Measurements from ENCODE around the gene RPL14. TPM values are rescaled to one million over a fixed set of nuclear protein-coding genes. Genes with fewer than 3 reads are reported as not detected.
A peak's percentile ranks its signal among the peaks of the same experiment; 100 is the strongest.

The RPL14 gene
- total and polyA plus RNA-seq, 3 donors from 2014 or later = 100 to 361 (median 170) TPM

DNA sequence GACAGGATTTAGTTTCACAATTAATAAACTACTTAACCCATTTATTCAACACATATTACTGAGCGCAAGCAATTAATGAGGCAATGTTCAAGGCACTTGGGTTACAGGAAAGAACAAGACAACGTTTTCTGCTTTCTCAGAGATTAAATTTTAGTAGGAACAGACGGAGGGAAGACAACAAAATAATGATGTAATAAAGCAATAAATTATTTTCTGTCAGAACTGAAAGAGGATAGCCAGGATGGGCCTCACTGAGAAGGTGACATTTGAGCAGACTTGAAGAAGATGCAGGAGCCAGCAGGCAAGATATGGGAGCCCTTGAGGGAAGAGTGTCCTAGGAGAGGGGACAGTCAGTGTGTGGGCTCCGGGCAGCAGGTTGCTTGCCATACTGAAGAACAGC lies 11.3 kb upstream of the RPL14 start:
- DNase-seq = no peak
- no peak for TF ChIP-seq POLR2A (IDR thresholded peaks at IDR 0.05)
- TF ChIP-seq, protein P1, sequence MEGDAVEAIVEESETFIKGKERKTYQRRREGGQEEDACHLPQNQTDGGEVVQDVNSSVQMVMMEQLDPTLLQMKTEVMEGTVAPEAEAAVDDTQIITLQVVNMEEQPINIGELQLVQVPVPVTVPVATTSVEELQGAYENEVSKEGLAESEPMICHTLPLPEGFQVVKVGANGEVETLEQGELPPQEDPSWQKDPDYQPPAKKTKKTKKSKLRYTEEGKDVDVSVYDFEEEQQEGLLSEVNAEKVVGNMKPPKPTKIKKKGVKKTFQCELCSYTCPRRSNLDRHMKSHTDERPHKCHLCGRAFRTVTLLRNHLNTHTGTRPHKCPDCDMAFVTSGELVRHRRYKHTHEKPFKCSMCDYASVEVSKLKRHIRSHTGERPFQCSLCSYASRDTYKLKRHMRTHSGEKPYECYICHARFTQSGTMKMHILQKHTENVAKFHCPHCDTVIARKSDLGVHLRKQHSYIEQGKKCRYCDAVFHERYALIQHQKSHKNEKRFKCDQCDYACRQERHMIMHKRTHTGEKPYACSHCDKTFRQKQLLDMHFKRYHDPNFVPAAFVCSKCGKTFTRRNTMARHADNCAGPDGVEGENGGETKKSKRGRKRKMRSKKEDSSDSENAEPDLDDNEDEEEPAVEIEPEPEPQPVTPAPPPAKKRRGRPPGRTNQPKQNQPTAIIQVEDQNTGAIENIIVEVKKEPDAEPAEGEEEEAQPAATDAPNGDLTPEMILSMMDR (IDR thresholded peaks at IDR 0.05) = no peak
- no peak overlapping the region for H3K27ac ChIP-seq
- WGBS, 2 donors = 79 to 82% methylated on average over 4 of the region's 4 CpGs
- intact Hi-C loops (cut with DNase I; ENCODE audit: low total_unique reads) = no loop called here
- no peaks in the 10 kb centered on the region for H3K4me1 ChIP-seq
- no peaks in the 10 kb centered on the region for H3K36me3 ChIP-seq (ENCODE audit: low read depth, missing control alignments)
- no peak overlapping the region for H3K4me3 ChIP-seq
- H3K27me3 ChIP-seq = no peaks in the 10 kb centered on the region
- no peaks in the 10 kb centered on the region for H3K9me3 ChIP-seq

DNA sequence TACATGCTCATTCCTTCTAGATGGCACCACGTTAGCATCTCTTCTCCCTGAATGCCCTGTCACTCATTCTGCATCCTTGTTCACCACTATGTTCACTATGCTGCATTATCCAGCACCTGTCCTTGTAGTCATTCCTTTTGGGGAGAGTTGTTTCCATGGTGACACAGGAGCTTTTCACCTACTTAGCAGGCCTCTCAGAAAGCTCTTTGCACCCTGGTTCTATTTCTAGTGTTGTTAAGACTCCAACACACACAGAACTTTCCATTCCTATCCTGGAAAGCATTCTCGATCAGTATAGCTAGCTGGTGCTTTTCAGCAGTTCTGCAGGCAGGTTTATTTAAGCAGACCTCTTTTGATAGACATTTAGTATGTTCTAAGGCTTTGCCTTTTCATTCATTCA lies 6.7 kb upstream of the RPL14 start:
- intact Hi-C loops (cut with DNase I; ENCODE audit: low total_unique reads) = loop anchor here (10.0 kb wide), 1 partner anchor 136 kb away; no protein-coding TSS in a partner anchor
- Histone ChIP-seq H3K36me3 (ENCODE audit: low read depth, missing control alignments) (no peaks in the 10 kb centered on the region), H3K4me3 (no peak overlapping the region), H3K9me3 (no peaks in the 10 kb centered on the region), H3K27me3 (no peaks in the 10 kb centered on the region), H3K27ac (no peak overlapping the region), H3K4me1 (peaks cover 14% of the 10 kb centered on the region)
- WGBS, 2 donors = 86 to 88% methylated on average over 2 of the region's 2 CpGs
- DNase-seq = no peak
- TF ChIP-seq, protein P1 (IDR thresholded peaks at IDR 0.05) = no peak
- TF ChIP-seq POLR2A (IDR thresholded peaks at IDR 0.05) = no peak

DNA sequence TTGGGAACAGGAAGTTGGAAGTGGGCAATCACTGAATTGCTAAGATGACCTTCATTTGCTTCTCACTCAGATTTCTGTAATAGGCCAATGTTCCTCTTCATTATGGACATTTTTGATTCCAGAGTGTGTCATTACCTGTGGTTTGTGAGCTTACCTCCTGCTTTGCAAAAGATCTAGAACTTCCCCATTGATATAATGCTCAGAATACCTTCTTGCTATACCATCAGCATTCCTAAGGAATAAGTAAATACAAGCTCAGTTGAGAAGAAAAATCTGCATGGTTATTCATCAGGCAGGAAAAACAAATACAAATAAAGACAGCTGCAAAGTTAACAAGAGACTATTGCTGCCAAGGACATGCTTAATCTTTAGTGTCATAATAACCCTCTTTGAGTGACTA lies 5.6 kb upstream of the RPL14 start:
- no peaks in the 10 kb centered on the region for H3K36me3 ChIP-seq (ENCODE audit: low read depth, missing control alignments)
- intact Hi-C loops (cut with DNase I; ENCODE audit: low total_unique reads) = loop anchor here (10.0 kb wide), 1 partner anchor 137 kb away; no protein-coding TSS in a partner anchor
- no peak for DNase-seq
- H3K27me3 ChIP-seq = no peaks in the 10 kb centered on the region
- H3K4me1 ChIP-seq = peaks cover 14% of the 10 kb centered on the region
- no peak overlapping the region for H3K27ac ChIP-seq
- no peak for TF ChIP-seq POLR2A (IDR thresholded peaks at IDR 0.05)
- TF ChIP-seq, protein P1 (IDR thresholded peaks at IDR 0.05) = no peak
- H3K4me3 ChIP-seq = no peak overlapping the region
- no peaks in the 10 kb centered on the region for H3K9me3 ChIP-seq

DNA sequence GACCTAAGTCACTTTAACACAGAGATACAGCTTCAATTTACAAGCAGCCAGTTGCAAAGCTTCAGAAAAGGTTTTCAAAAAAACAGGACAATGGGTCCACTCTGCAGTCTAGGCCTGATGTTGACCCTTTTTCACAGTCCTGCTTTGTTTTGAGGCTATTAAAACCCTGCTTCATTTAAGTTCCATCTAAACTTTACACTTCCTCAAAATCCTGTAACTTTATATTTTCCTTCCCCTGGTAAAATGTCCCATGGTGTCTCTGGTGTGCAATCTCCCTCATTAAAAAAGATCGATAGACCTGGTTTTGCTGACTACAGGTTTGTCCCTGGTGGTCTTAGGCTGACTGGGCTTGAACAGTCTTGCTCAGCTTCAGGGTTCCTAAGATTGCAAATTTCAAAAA lies 5.1 kb upstream of the RPL14 start:
- Histone ChIP-seq H3K27me3 (no peaks in the 10 kb centered on the region), H3K9me3 (no peaks in the 10 kb centered on the region), H3K36me3 (ENCODE audit: low read depth, missing control alignments) (no peaks in the 10 kb centered on the region), H3K4me1 (peaks cover 14% of the 10 kb centered on the region), H3K4me3 (peak overlapping the region in 1 of 2 donors; percentile 77), H3K27ac (peak overlapping the region; percentile 90 to 92)
- TF ChIP-seq POLR2A (IDR thresholded peaks at IDR 0.05) = no peak
- TF ChIP-seq, protein P1 (IDR thresholded peaks at IDR 0.05) = no peak
- 67 to 71% methylated on average over 1 of the region's 1 CpG for WGBS, 2 donors
- DNase-seq = no peak
- intact Hi-C loops (cut with DNase I; ENCODE audit: low total_unique reads) = loop anchor here (10.0 kb wide), 1 partner anchor 137 kb away; no protein-coding TSS in a partner anchor

DNA sequence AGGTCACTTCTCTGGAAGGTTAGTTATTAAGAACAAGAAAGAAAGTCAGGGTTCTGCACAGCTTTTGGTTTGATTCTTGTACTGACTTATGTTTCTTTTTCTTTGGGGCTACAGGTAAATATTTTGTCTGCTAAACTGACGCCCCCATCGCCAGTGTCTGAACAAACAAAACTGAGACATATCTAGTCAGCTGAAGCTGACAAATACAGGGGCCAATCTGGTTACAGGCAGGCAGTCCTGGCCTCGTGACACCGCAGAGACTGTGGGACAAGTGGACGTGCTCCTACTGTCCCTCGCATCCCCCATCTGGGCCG lies 4.6 kb upstream of the RPL14 start:
- no peak for DNase-seq
- Histone ChIP-seq H3K4me3 (peak overlapping the region; percentile 61 to 77), H3K27me3 (no peaks in the 10 kb centered on the region), H3K4me1 (peaks cover 14% of the 10 kb centered on the region), H3K36me3 (ENCODE audit: low read depth, missing control alignments) (no peaks in the 10 kb centered on the region), H3K27ac (peak overlapping the region; percentile 90 to 92), H3K9me3 (no peaks in the 10 kb centered on the region)
- WGBS, 2 donors = 1% methylated on average over 7 of the region's 7 CpGs
- intact Hi-C loops (cut with DNase I; ENCODE audit: low total_unique reads) = loop anchor here (10.0 kb wide), 1 partner anchor 138 kb away; no protein-coding TSS in a partner anchor
- TF ChIP-seq, protein P1 (IDR thresholded peaks at IDR 0.05) = no peak
- no peak for TF ChIP-seq POLR2A (IDR thresholded peaks at IDR 0.05)

All from testis (tissue), 3 donors.